ENCODE results near the gene GTF2F1.
A peak's percentile ranks its signal among the peaks of the same experiment; 100 is the strongest.
"Not testable (repeated sequence)": the region's sequence is repeated elsewhere in the genome, so short reads cannot be mapped to it uniquely, and the experiment has no call there.

The GTF2F1 gene

GRCh38 chr19:6393074-6393982, at the start of gene GTF2F1:
GTF2F1 (minus strand) TSS chr19:6393164; CDS start chr19:6392995, 169 bp downstream.
- peak; percentile 99 for DNase-seq (ENCODE audit: low spot score)

- no peak for DNase-seq (ENCODE audit: low spot score)
These were observed 49.2 kb upstream of the GTF2F1 start for GRCh38 chr19:6442087-6442688.

- no peak for DNase-seq (ENCODE audit: low spot score)
These were observed 47.9 kb upstream of the GTF2F1 start for GRCh38 chr19:6440905-6441304.

- DNase-seq (ENCODE audit: low spot score): no peak
These were observed 46.8 kb upstream of the GTF2F1 start for GRCh38 chr19:6439743-6440142.

GRCh38 chr19:6433663-6434062, 40.7 kb upstream of the GTF2F1 start, which contains the start of gene SLC25A41:
SLC25A41 (minus strand) TSS chr19:6433763; CDS start chr19:6433693, 70 bp downstream.
- no peak for DNase-seq (ENCODE audit: low spot score)

- DNase-seq (ENCODE audit: low spot score): no peak
These were observed 40.2 kb upstream of the GTF2F1 start for GRCh38 chr19:6433165-6433564.

- no peak for DNase-seq (ENCODE audit: low spot score)
These were observed 38.9 kb upstream of the GTF2F1 start for GRCh38 chr19:6431891-6432290.

GRCh38 chr19:6429419-6430221, 36.7 kb upstream of the GTF2F1 start:
- no peak for DNase-seq (ENCODE audit: low spot score)

GRCh38 chr19:6428692-6429418, 35.9 kb upstream of the GTF2F1 start:
- not testable (repeated sequence) for DNase-seq (ENCODE audit: low spot score)

- DNase-seq (ENCODE audit: low spot score): no peak
These were observed 34.2 kb upstream of the GTF2F1 start for GRCh38 chr19:6427131-6427530.

- no peak for DNase-seq (ENCODE audit: low spot score)
These were observed 33.0 kb upstream of the GTF2F1 start for GRCh38 chr19:6425732-6426620.

- peak; percentile 99 for DNase-seq (ENCODE audit: low spot score)
These were observed 32.2 kb upstream of the GTF2F1 start for GRCh38 chr19:6424939-6425731.

- no peak for DNase-seq (ENCODE audit: low spot score)
These were observed 31.4 kb upstream of the GTF2F1 start, which contains the start of gene KHSRP for GRCh38 chr19:6424195-6424938. KHSRP (minus strand) TSS chr19:6424811; CDS start chr19:6424701, 110 bp downstream.

GRCh38 chr19:6423499-6424194, 30.7 kb upstream of the GTF2F1 start:
- DNase-seq (ENCODE audit: low spot score): peak; percentile 83

- DNase-seq (ENCODE audit: low spot score): no peak
These were observed 28.4 kb upstream of the GTF2F1 start for GRCh38 chr19:6421075-6422014.

- DNase-seq (ENCODE audit: low spot score): no peak
These were observed 25.6 kb upstream of the GTF2F1 start for GRCh38 chr19:6418562-6418932.

Measured in AG08396 (cell line).